GM18873 (cell line): ENCODE measurements around the gene KIRREL2.
"Not testable (repeated sequence)": the region's sequence is repeated elsewhere in the genome, so short reads cannot be mapped to it uniquely, and the experiment has no call there.

Experiments
- ATAC-seq: cut with Tn5 transposase; IDR thresholded peaks from one replicate; pipeline ENCODE4 v1.9.1; 2021; ENCODE audit warnings: mild to moderate bottlenecking, moderate library complexity, moderate number of reproducible peaks; ENCODE audit not compliant: unreplicated experiment, low FRiP score

The KIRREL2 gene

DNA sequence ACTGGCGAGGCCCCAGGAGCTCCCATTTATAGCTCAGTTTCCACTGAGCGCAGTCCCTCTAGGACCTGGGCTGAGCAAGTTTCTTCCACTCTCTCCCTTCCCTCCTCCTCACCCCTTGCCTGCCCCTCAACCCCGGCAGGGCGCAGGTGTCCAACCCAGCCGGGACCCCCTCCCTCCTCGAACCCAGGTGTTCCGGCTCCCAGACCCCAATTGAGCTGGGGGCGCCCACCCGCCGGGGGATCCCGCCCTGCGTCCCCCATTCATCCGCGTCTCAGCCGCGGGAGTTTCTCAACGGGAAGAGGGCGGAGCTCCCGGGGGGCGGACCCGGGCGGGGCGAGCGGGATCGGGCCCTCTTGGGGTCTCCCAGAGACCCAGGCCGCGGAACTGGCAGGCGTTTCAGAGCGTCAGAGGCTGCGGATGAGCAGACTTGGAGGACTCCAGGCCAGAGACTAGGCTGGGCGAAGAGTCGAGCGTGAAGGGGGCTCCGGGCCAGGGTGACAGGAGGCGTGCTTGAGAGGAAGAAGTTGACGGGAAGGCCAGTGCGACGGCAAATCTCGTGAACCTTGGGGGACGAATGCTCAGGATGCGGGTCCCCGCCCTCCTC is at the start of gene KIRREL2:
Gene KIRREL2 (plus strand): TSS at position 366 of the 604 bp plus-strand sequence. CDS start 209 bp downstream, at position 575.
- no peak for ATAC-seq

DNA sequence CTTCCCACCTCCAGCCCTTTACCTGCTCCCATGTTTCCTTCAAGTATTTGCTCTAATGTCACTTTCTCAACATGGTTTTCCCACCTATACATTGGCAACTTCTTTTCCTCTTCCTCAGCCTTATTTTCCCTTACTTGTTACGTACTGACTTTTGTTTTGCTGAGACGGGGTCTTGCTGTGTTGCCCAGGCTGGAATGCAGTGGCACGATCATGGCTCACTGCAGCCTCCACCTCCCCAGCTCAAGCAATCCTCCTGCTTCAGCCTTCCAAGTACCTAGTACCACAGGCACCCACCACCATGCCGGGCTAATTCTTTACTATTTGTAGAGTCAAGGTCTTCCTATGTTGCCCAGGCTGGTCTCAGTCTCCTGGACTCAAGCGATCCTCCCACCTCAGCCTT is 49.1 kb upstream of the KIRREL2 start:
- ATAC-seq: no peak

DNA sequence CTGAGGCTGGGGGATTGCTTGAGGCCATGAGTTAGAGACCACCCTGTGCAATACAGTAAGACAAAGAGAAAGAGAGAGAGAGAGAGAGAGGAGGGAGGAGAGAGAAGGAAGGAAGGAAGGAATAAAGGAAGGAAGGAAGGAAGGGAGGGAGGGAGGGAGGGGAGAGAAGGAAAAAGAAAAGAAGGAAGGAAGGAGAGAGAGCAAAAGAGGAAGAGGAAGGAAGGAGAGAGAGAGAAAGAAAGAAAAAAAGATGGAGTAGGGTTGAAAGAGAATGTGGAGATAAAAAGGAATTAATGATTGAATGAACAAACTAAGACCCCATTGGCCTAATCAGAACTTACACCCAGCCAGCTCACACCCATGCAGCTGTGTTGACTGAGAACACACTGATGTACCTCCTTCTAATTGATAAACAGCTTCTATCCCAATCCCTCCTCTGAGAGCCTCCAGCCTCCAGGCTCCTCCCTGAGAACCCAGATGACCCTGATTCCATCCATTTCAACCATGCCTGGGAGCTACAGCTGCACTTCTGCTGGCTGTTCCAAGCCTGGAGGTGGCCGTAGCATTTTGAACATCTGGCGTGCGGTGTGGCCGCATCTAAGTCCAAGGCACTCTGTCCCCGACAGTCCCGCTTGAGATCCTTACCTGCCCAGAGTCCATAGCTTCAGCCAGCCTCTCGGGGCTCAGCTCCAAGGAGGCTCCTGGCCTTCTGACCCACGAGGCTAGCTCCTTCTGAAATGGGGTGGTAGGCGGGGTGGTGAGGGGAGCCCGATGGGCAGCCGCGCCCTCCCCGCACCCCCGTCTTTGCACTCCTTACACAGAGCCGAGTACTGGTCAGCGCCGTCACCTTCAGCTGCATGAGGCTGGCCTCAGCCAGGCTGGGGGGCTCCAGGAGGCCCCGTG is 45.1 kb upstream of the KIRREL2 start:
- no peak for ATAC-seq

DNA sequence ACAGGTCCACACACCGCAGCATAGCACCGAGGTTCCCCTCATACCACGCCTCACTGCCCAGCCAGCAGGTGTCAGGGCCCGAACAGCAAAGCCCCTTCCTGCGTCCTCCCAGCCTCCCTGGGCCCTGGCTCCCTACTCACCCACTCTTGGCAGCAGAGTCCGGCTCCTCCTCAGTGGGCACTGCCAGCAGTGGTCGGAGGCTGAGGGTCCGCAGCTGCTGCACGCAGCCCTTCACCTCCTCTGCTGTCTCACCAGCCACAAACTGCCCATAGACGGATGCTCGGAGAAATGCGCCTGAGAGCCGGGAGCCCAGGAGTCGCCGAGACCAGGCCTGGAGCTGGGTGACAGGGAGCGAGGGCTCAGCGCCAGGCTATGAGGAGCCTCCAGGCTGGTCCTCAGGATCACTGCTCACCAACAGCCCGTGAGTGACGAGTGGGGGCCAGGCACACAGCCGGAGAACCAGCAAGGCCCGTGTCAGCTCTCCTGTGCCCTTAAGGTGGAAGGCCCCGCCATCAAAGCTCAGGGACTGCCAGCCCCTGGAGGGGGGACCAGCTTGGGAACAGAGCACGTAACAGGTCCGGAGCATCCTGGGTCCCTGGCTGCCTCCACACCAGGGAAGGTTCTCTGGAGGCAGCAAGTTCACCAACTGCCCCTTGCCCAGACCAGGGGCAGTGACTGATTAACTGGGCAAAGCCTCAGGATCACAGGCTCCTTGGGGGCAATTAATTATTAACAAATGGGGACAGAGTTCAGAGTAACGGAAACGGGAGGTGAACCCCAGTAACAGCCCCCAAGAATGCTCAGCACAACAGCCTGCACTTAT is 44.3 kb upstream of the KIRREL2 start, which contains the start of gene PRODH2:
Gene PRODH2 (minus strand): TSS at position 626 of the 823 bp plus-strand sequence. CDS start 40 bp downstream, at position 586.
- ATAC-seq: no peak

DNA sequence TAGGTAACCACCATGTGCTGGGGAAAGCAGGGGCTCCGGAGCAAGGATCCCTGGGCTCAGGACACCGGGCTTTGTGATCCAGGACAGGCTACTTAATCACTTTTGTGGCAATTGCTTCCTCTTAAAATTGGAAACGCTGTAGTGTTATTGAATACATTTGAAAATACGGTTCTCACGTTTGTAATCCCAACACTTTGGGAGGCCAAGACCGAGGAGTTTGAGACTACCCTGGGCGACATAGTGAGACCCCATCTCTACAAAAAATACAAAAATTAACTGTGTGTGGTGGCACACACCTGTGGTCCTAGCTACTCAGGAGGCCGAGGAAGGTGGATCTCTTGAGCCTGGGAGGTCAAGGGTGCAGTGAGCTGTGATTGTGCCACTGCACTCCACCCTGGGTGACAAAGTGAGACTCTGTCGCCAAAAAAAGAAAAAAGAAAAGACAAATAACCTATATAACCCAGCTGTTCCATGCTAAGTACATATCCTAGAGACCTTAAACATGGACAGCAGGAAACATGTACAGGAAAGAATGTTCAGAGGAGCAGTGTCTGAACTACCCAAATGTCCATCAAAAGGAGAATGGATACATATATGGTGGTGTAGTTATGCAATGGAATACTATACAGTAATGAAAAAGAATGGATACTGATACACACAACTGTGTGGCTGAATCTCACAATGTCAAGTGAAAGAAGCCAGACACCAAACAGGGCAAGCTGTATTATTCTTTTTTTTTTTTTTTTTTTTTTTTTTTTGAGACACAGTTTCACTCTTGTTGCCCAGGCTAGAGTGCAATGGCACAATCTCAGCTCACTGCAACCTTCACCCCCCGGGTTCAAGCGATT is 43.4 kb upstream of the KIRREL2 start:
- no peak for ATAC-seq

DNA sequence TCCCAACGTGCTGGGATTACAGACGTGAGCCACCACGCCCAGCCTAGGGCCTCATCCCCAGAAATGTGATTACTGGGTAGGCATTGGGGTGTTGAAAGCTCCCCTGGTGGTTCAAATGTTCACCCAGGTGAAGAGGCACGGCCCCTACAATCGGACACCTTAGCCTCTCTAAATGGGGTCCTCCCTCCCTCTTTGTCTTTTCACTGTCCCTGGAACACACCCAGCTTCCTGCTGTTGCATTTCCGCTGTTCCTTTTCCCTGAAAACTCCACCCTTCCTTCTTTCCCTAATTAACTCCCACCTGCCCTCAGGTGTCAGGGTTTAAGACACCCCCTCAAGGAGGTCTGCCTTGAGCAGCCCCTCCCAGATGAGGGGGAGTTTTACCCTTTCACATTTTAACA is 40.4 kb upstream of the KIRREL2 start:
- no peak for ATAC-seq

DNA sequence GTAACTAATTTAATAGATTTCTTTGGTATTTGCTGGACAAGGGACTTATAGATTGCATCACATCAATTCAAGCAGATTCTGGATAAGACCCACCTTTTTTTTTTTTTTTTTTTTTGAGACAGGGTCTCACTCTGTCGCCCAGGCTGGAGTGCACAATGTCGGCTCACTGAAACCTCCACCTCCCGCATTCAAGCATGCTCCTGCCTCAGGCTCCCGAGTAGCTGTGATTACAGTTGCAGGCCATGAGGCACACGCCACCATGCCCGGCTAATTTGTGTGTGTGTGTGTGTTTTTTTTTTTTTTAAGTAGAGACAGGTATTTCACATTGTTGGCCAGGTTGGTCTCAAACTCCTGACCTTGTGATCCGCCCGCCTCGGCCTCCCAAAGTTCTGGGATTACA is 39.9 kb upstream of the KIRREL2 start:
- ATAC-seq: no peak

DNA sequence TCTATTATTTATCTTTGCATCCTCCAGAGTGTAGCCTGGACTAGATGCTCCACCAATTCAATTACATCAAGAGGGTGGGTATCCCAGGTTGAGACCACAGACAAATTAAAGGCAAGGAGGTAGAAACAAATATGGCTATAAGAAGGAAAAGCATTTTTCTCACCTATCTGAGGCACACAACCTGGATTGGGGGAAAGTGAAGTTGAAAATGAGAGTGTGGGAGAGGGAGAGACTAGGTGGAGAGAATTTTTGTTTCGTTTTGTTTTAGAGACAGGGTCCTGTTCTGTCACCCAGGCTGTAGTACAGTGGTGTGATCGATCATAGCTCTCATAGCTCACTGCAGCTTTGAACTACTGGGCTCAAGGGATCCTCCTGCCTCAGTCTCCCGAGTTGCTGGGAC is 38.3 kb upstream of the KIRREL2 start:
- no peak for ATAC-seq

DNA sequence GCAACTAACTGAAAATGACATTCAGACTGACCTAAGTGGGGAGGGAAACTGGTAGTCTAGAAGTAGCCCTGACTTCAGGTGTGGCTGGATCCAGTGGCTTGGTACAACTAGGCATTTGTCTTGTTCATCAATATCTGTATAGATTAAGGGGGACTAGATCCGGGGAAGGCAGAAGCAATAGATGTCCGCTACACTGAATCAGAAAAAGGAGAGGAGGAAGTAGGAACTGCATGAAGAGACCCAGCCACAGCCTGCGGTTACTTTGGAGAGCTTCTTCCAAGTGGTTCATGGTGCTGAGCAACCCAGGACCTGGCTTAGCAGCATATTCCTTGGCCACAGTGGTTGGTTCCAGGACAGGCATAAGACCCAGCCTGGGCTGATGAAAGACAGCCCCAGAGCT is 34.1 kb upstream of the KIRREL2 start:
- ATAC-seq: no peak

DNA sequence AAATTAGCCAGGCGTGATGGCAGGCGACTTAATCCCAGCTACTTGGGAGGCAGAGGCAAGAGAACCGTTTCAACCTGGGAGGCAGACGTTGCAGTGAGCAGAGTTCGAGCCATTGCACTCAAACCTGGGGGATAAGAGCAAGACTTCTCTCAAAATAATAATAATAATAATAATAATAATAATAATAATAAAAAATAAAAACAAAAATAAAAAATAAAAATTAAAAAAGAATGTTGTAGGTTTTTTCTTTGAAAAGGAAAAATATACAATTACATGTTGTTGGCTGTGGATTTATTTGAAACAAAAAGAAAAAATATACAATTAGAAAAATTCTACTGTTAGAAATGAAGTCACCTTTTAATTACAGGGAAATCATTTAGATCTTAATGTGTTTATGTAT is 32.6 kb upstream of the KIRREL2 start:
- no peak for ATAC-seq

DNA sequence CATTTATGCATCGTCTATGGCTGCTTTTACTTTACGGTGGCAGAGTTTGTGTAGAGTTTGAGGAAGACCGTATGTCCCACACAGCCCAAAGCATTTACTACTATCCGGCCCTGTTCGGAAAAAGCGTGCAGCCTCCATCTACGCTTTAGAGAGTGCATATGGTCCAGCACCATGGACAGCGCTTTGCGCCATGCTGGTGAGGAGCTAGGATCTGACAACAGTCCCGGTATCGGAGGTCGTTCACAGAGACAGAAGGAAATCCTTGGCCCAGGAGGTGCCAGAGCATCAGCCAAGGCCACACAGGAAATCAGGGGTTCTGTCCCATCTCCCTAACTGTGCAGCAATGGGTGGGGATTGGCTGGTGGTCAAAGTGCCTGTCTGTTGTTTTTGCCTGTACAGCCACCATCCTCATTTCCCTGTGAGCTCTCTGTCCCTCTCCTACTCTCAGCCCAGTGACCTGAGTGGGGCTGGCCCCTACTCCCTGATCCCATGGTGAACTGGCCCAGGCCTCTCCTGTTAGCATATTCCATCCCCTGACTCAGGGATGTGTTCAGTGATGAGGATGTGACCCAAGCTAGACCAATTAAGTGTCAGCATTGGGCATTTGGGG is 27.9 kb upstream of the KIRREL2 start:
- ATAC-seq: no peak

DNA sequence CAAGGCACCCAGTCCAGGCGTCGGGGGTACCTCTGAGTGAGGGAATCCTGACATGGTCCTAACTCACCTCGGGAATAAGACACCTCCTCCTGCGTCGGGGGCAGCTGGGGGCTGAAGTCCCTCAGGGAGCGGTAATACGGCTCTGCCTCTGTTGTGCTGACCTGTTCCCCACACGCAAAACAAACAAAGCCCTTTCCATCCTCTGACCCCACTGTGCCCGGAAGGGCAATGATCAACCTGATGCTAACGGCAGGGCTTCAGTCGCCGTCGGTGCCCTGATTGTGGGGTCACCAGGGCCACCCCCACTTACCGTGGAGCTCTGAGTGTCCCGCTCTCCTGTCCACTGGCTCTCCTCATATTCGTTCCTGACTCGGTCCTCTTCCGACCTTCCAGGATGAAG is 25.7 kb upstream of the KIRREL2 start:
- no peak for ATAC-seq

DNA sequence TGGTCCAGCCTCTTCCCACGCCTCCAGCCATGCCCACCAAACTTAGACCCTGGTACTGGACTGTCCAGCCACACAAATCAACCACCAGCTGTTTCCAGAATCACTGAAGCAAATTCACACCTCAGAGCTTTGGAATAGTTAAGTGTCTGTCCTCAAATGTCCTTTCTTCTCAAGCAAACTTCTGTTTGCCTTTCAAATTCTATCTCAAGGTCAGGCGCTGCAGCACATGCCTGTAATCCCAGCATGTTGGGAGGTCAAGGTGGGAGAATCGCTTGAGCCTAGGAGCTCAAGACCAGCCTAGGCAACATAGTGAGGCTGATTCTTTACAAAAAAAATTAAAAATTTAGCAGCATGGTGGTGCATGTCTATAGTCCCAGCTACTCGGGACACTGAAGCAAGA is 24.7 kb upstream of the KIRREL2 start:
- no peak for ATAC-seq

DNA sequence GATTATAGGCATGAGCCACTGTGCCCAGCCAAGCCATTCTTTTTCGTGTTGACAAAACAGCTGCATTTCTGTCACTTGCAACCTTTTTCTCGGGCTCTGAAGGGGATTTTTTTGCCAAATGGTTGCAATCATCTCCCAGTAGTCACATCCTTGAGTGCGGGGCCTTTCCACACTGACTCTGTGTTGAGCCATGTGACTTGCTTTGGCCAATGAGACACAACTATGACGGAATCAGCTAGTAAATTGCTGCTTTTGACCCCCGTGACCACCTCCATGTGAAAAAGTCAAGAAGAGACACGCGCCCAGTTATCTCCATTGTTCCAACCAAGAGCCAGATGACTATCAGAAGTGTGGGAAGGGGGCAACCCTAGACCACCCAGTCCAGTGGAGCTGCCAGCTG is 22.7 kb upstream of the KIRREL2 start:
- no peak for ATAC-seq

DNA sequence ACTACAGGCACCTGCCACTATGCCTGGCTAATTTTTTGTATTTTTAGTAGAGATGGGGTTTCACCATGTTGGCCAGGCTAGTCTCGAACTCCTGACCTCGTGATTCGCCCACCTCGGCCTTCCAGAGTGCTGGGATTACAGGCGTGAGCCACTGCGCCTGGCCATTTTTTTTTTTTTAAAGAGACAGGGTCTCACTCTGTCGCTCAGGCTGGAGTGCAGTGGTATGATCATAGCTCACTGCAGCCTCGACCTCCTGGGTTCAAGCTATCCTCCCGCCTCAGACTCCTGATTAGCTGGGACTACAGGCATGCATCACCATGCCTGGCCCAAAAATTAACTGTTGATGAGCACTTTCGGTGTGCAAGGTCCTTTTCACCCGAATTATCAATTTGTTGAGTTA is 20.6 kb upstream of the KIRREL2 start:
- ATAC-seq: not testable (repeated sequence)

DNA sequence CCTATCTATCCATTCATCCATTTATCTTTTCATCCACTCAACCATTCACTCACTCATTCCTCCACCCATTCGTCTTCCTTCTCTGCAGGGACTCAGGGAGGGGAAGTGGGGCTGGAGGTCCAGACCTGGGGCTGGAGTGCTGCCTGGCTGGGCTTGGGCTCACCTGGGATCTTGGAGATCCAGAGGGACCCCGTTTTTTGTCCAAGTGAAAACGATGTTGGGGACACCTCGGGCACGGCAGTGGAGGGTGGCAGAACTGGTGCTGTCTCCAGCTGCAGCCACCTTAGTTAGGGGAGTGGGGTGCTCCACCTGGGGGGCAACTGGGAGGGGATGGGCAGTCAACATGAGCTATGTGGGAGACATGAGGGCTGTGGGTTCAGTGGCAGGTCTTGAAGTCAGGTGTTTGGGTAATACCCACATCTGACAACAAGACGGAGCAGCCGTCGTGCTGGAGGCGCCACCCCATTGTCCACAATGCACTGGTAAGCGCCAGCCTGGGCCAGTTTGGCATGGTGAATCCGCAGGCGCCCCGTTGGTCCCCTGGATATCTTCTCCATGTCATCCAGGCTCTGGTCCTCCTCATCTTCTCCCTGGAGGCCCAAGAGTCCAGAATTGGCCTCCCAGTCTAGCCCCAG is 14.6 kb upstream of the KIRREL2 start:
- no peak for ATAC-seq

DNA sequence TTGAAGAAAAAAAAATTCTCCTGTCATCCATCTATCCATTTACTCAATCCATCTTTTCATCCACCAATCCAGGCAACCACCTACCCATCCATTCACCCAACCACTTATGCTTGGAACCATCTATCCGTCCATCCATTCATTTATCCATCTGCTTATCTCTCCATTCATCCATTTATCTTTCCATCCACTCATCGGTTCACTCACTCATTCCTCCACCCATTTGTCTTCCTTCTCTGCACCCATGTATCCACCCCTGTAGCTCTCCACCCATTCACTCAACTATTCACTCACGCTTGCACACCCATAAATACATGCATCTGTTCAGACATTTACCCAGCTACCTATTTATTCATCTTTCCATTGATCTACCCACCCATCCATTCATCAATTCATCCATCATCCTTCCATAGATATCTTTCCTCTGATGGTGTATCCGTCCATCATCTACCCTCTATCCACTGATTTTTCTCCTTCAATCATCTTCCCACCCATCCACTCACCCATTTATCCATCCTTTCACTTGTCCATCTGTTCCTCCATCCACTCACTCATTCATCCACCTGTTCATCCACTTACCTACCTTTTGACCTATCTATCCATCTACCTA is 13.9 kb upstream of the KIRREL2 start:
- ATAC-seq: no peak

DNA sequence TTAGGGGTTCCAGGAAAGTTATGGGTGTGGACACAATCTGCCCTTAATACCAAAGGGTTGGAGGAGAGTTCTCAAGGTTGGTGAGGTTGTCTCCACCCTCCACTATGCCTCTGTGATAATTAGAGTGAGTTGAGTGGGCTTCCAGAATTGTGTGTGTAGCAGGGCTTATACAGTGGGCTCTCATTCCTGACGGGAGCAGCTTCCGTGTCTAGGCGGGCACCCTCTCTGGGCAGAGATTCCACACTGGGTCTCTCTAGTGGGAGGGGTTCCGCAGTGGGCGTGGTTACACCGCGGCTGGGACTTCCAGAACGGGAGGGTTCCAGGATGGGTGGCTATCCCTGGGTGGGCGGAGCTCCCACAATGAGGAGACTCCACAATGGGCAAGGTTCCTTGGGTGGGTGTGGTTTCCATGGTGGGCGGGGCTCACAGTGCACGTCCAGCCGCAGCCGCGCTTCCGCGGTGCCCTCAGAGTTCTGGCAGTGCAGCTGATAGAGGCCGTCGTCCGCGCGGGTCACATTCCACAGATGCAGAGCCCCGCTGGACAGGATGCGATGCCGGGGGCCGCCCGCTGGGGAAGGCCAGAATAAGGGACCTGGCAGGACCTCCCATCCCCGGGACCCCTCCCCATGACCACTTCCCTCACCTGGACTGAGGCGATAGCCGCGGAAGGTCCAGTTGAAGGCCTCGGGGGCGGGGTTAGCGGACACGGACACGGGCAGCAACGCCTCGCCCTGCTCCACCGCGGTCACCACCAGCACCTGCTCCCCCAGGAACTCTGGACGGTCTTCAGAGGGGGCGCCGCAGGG is 12.8 kb upstream of the KIRREL2 start:
- no peak for ATAC-seq
